ENCODE data around the gene GJC2. TPM values are rescaled to one million over a fixed set of nuclear protein-coding genes. Genes with fewer than 3 reads are reported as not detected.

The GJC2 gene
- total RNA-seq, 3 donors from 2014 or later = 1.3 TPM

- no peak overlapping the region for H3K27ac ChIP-seq
Observed at GRCh38 chr1:228177721-228178710, 28.3 kb downstream of the GJC2 start.

DNA sequence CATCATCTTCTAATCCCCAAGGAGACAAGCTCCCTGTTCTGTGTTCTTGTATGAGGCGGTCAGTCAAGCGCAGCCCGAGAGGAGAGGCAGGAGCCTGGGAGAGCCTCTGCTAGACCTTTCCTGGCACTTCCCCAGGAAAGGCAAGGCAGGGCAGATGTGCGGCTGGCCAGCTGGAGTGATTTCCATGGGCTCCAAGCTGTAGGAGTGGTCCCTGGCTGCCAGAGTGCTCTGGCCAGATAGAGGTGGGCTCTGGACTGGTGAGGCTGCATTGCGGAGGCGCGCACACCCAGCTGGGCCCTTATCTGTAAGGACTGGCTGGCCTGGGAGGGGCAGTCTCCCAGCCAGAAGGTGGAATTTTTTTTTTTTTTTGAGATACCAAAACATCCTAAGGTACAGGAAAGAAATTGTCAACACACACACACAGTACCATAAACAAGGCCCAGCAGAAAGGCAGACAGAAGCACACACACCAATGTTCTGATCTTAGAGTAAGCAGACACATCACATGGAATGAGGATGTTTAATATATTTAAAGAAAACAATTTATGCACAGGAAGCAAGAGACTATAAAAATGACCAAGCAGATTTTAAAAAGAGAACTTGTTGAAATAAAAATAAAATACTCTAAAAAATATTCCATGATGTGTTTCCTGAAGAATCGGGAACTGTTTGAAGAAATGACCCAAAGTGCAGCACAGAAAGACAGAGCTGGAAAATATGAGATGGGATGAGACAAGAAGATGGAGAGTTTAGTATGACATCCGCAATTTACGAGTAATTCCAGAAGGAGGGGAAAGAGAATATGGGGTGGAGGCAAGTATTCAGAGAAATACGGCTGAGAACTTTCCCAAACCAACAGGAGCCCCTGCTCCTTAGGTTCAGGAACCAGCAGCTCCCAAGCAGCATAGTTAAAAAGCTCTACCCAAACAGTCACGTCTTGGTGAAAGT, 29.3 kb downstream of the GJC2 start:
- H3K4me1 ChIP-seq = no peaks in the 10 kb centered on the region
- H3K4me3 ChIP-seq = no peak overlapping the region
- TF ChIP-seq, protein P1, sequence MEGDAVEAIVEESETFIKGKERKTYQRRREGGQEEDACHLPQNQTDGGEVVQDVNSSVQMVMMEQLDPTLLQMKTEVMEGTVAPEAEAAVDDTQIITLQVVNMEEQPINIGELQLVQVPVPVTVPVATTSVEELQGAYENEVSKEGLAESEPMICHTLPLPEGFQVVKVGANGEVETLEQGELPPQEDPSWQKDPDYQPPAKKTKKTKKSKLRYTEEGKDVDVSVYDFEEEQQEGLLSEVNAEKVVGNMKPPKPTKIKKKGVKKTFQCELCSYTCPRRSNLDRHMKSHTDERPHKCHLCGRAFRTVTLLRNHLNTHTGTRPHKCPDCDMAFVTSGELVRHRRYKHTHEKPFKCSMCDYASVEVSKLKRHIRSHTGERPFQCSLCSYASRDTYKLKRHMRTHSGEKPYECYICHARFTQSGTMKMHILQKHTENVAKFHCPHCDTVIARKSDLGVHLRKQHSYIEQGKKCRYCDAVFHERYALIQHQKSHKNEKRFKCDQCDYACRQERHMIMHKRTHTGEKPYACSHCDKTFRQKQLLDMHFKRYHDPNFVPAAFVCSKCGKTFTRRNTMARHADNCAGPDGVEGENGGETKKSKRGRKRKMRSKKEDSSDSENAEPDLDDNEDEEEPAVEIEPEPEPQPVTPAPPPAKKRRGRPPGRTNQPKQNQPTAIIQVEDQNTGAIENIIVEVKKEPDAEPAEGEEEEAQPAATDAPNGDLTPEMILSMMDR (IDR thresholded peaks at IDR 0.05) = no peak
- TF ChIP-seq POLR2A (IDR thresholded peaks at IDR 0.05) = no peak
- TF ChIP-seq POLR2AphosphoS5 (IDR thresholded peaks at IDR 0.05) = no peak
- H3K27ac ChIP-seq = no peak overlapping the region
- no peaks in the 10 kb centered on the region for H3K27me3 ChIP-seq
- H3K9me3 ChIP-seq = no peaks in the 10 kb centered on the region
- no peaks in the 10 kb centered on the region for H3K36me3 ChIP-seq
- DNase-seq (ENCODE audit: low spot score in 2 of 2) = no peak
- intact Hi-C loops (cut with DNase I; ENCODE audit: low total_unique reads) = no loop called here

More at GRCh38 chr1:228177721-228178710, 28.3 kb downstream of the GJC2 start:
- intact Hi-C loops (cut with DNase I; ENCODE audit: low total_unique reads) = no loop called here
- TF ChIP-seq POLR2AphosphoS5 (IDR thresholded peaks at IDR 0.05) = no peak
- TF ChIP-seq, protein P1 (IDR thresholded peaks at IDR 0.05) = no peak
- no peak for TF ChIP-seq POLR2A (IDR thresholded peaks at IDR 0.05)
- DNase-seq (ENCODE audit: low spot score in 2 of 2) = no peak
- no peaks in the 10 kb centered on the region for H3K9me3 ChIP-seq
- no peaks in the 10 kb centered on the region for H3K4me1 ChIP-seq
- H3K4me3 ChIP-seq = no peak overlapping the region
- no peaks in the 10 kb centered on the region for H3K36me3 ChIP-seq
- H3K27me3 ChIP-seq = no peaks in the 10 kb centered on the region

- intact Hi-C loops (cut with DNase I; ENCODE audit: low total_unique reads) = no loop called here
- Histone ChIP-seq H3K36me3 (no peaks in the 10 kb centered on the region), H3K4me3 (no peak overlapping the region), H3K4me1 (no peaks in the 10 kb centered on the region), H3K27ac (no peak overlapping the region), H3K27me3 (no peaks in the 10 kb centered on the region), H3K9me3 (no peaks in the 10 kb centered on the region)
- no peak for DNase-seq (ENCODE audit: low spot score in 2 of 2)
- no peak for TF ChIP-seq POLR2AphosphoS5 (IDR thresholded peaks at IDR 0.05)
- TF ChIP-seq, protein P1 (IDR thresholded peaks at IDR 0.05) = peak; percentile 19 to 21 (median 20)
Observed at GRCh38 chr1:228180271-228180958, 30.7 kb downstream of the GJC2 start.

GRCh38 chr1:228180959-228181644, 31.4 kb downstream of the GJC2 start:
- Histone ChIP-seq H3K36me3 (no peaks in the 10 kb centered on the region), H3K4me3 (no peak overlapping the region), H3K27ac (no peak overlapping the region), H3K4me1 (no peaks in the 10 kb centered on the region), H3K9me3 (no peaks in the 10 kb centered on the region), H3K27me3 (no peaks in the 10 kb centered on the region)
- intact Hi-C loops (cut with DNase I; ENCODE audit: low total_unique reads) = no loop called here
- DNase-seq (ENCODE audit: low spot score in 2 of 2) = no peak
- no peak for TF ChIP-seq POLR2AphosphoS5 (IDR thresholded peaks at IDR 0.05)
- TF ChIP-seq POLR2A (IDR thresholded peaks at IDR 0.05) = no peak
- TF ChIP-seq, protein P1 (IDR thresholded peaks at IDR 0.05) = no peak

All from breast epithelium (tissue), 4 donors.